K562 (cell line): ENCODE results near the gene FYB1. TPM values are rescaled to one million over a fixed set of nuclear protein-coding genes. Genes with fewer than 3 reads are reported as not detected.

ENCODE experiments used
- BRD4 ChIP-seq: fragments of 200-600 bp; sonication (generic); IDR thresholded peaks from 2 replicates; pipeline ENCODE4 v1.6.1; 2017; ENCODE audit warnings: inconsistent platforms
- CREB5 ChIP-seq: fragments of 250-450 bp; sonication (Bioruptor Pico); IDR thresholded peaks from 2 replicates; pipeline ENCODE4 v1.5.0; 2020; ENCODE audit warnings: mild to moderate bottlenecking
- CUX1 ChIP-seq: fragments of 200-800 bp; sonication (Bioruptor generic); IDR thresholded peaks from 2 replicates; pipeline ENCODE4 v1.6.1; 2016; ENCODE audit warnings: missing genetic modification characterization, missing compliant biosample characterization
- DPF2 ChIP-seq: fragments of 450-650 bp; IDR thresholded peaks from 2 replicates; pipeline ENCODE4 v1.6.1; 2016
- ESRRA ChIP-seq: fragments of 450-650 bp; IDR thresholded peaks from 2 replicates; pipeline ENCODE4 v1.6.1; 2014; ENCODE audit warnings: low read depth, mild to moderate bottlenecking, moderate library complexity, borderline replicate concordance
- FOXK2 ChIP-seq, 2 experiments: fragments of 450-650 bp; IDR thresholded peaks in 1 of 2; conservative IDR thresholded peaks in 1 of 2; 2 replicates each; pipeline ENCODE4 v1.6.1; 2016; ENCODE audit warnings: low read depth in 2 of 2, mild to moderate bottlenecking in 1 of 2
- MXD1 ChIP-seq: fragments of 250-450 bp; sonication (Bioruptor Pico); IDR thresholded peaks from 2 replicates; pipeline ENCODE4 v1.8.0; 2021; ENCODE audit warnings: borderline replicate concordance, mild to moderate bottlenecking, moderate library complexity; ENCODE audit not compliant: poor library complexity, severe bottlenecking
- PTRF ChIP-seq: fragments of 450-650 bp; IDR thresholded peaks from 2 replicates; pipeline ENCODE4 v1.6.1; 2016; ENCODE audit warnings: mild to moderate bottlenecking, missing genetic modification characterization, missing compliant biosample characterization
- RB1 ChIP-seq: fragments of 450-650 bp; IDR thresholded peaks from 2 replicates; pipeline ENCODE4 v1.6.1; 2017; ENCODE audit warnings: low read depth, mild to moderate bottlenecking
- RCOR1 ChIP-seq, 2 experiments: IDR thresholded peaks; 2 replicates each; pipeline ENCODE4 v1.6.1; 2012; ENCODE audit warnings: low read depth in 2 of 2, low read length in 2 of 2, borderline replicate concordance in 1 of 2, improper control_type of control experiment in 1 of 2
- SIRT6 ChIP-seq: IDR thresholded peaks from one replicate; pipeline ENCODE4 v1.6.1; 2012; ENCODE audit warnings: low read depth, mild to moderate bottlenecking, control low read depth, inconsistent platforms, low read length, moderate library complexity
- SMARCA4 ChIP-seq: fragments of 450-650 bp; IDR thresholded peaks from 2 replicates; pipeline ENCODE4 v1.6.1; 2016
- THAP12 ChIP-seq: fragments of 250-450 bp; sonication (Bioruptor Pico); IDR thresholded peaks from 2 replicates; pipeline ENCODE4 v1.9.0; 2021; ENCODE audit warnings: mild to moderate bottlenecking, inconsistent platforms
- TRIM25 ChIP-seq: fragments of 450-650 bp; IDR thresholded peaks from 2 replicates; pipeline ENCODE4 v1.7.0; 2016; ENCODE audit warnings: borderline replicate concordance
- ZNF23 ChIP-seq: fragments of 250-450 bp; sonication (Bioruptor Pico); IDR thresholded peaks from 2 replicates; pipeline ENCODE4 v1.4.0; 2020; ENCODE audit warnings: mild to moderate bottlenecking
- polyA plus RNA-seq, 8 experiments: library from polyadenylated mRNA; depleted of rRNA in 4 of 8; stranded (reverse) in 5 of 8; unstranded in 3 of 8; fragments of >200 nt; fragmentation: Nextera tagmentation in 2 of 8; fragmentation: Illumina TruSeq in 1 of 8; extraction: Ambion mirVana in 2 of 8; extraction: Trizol in 1 of 8; gene quantifications; 2 replicates each; pipeline versions ENCODE4 v1.2.1 to v1.2.3, GENCODE V29; 2011 to 2014; ENCODE audit warnings: inconsistent platforms in 1 of 8, missing spikeins in 1 of 8
- total RNA-seq, 7 experiments: library from RNA; depleted of rRNA in 6 of 7; stranded (reverse); fragments of >200 nt in 6 of 7; fragmentation: Illumina TruSeq in 2 of 7; extraction: Trizol in 2 of 7; gene quantifications; 2 replicates each; pipeline versions ENCODE4 v1.2.1 to v1.2.3, GENCODE V29; 2011 to 2021; ENCODE audit warnings: low replicate concordance in 1 of 7

FYB1 gene
- total and polyA plus RNA-seq, 9 of the 15 experiments (the other 6 are each of a cell fraction or from before 2014, with no cell fraction given): 4.7 to 31.5 (median 9.7) TPM

GRCh38 chr5:39076757-39077728, 142.3 kb downstream of the FYB1 start (continued):
- TF ChIP-seq SIRT6 (no peak), TRIM25 (peak; percentile 78; the same call in 1 of the 2 replicates), FOXK2 (conservative IDR thresholded peaks at IDR 0.05 in 1 of 2, IDR thresholded peaks at IDR 0.05 in 1 of 2; ENCODE audit: low read depth in 2 of 2) (peak; percentile 42 to 54; a peak in 2 of 4 replicates), RB1 (no peak), DPF2 (peak; percentile 90), RCOR1 (IDR thresholded peaks at IDR 0.05; ENCODE audit: borderline replicate concordance in 1 of 2, low read depth in 2 of 2, low read length in 2 of 2) (0 out of 4 replicates have a peak, but pooled peaks of 1 of the 2 experiments have one; percentile 46), PTRF (no peak), CREB5 (CRISPR knock-in tag) (no peak), ESRRA (no peak), THAP12 (CRISPR knock-in tag) (no peak), MXD1 (no peak), ZNF23 (no peak), SMARCA4 (peak; percentile 92), BRD4 (no peak), CUX1 (no peak)
